ENCODE results near the gene HMX1.

GRCh38 chr4:8820178-8821102, 51.2 kb downstream of the HMX1 start:
- TF ChIP-seq, protein P1, sequence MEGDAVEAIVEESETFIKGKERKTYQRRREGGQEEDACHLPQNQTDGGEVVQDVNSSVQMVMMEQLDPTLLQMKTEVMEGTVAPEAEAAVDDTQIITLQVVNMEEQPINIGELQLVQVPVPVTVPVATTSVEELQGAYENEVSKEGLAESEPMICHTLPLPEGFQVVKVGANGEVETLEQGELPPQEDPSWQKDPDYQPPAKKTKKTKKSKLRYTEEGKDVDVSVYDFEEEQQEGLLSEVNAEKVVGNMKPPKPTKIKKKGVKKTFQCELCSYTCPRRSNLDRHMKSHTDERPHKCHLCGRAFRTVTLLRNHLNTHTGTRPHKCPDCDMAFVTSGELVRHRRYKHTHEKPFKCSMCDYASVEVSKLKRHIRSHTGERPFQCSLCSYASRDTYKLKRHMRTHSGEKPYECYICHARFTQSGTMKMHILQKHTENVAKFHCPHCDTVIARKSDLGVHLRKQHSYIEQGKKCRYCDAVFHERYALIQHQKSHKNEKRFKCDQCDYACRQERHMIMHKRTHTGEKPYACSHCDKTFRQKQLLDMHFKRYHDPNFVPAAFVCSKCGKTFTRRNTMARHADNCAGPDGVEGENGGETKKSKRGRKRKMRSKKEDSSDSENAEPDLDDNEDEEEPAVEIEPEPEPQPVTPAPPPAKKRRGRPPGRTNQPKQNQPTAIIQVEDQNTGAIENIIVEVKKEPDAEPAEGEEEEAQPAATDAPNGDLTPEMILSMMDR (IDR thresholded peaks at IDR 0.05): no peak
- no peak for TF ChIP-seq POLR2A (IDR thresholded peaks at IDR 0.05)
- no peak for TF ChIP-seq EP300 (IDR thresholded peaks at IDR 0.05)

Measured in gastroesophageal sphincter (tissue), 3 donors.